HG02763 (cell line): ENCODE results near the gene GNB2.

Experiments used
- ATAC-seq: cut with Tn5 transposase; IDR thresholded peaks from one replicate; pipeline ENCODE4 v1.9.1; 2021; ENCODE audit warnings: mild to moderate bottlenecking, moderate library complexity; ENCODE audit not compliant: unreplicated experiment

The GNB2 gene

GRCh38 chr7:100680576-100681271 lies 7.2 kb downstream of the GNB2 start:
- no peak for ATAC-seq

- ATAC-seq, result no peak
These were observed 8.1 kb downstream of the GNB2 start for GRCh38 chr7:100681491-100682227.

- no peak for ATAC-seq
These were observed 8.7 kb downstream of the GNB2 start for GRCh38 chr7:100682228-100682741.

GRCh38 chr7:100682991-100683658 lies 9.6 kb downstream of the GNB2 start:
- ATAC-seq, result no peak

GRCh38 chr7:100683659-100684533 lies 10.4 kb downstream of the GNB2 start:
- ATAC-seq, result no peak

GRCh38 chr7:100684534-100685042 lies 11.0 kb downstream of the GNB2 start:
- ATAC-seq, result no peak

GRCh38 chr7:100685049-100685605 lies 11.6 kb downstream of the GNB2 start:
- ATAC-seq, result no peak

GRCh38 chr7:100685631-100686145 lies 12.1 kb downstream of the GNB2 start:
- no peak for ATAC-seq

GRCh38 chr7:100686201-100686821 lies 12.8 kb downstream of the GNB2 start:
- no peak for ATAC-seq

- no peak for ATAC-seq
These were observed 13.3 kb downstream of the GNB2 start for GRCh38 chr7:100686822-100687211.

- no peak for ATAC-seq
These were observed 13.7 kb downstream of the GNB2 start for GRCh38 chr7:100687261-100687660.

GRCh38 chr7:100687751-100688300 lies 14.3 kb downstream of the GNB2 start:
- no peak for ATAC-seq

- ATAC-seq, result no peak
These were observed 14.9 kb downstream of the GNB2 start for GRCh38 chr7:100688326-100688860.

- ATAC-seq, result no peak
These were observed 15.9 kb downstream of the GNB2 start for GRCh38 chr7:100689230-100690135.

- ATAC-seq, result no peak
These were observed 18.4 kb downstream of the GNB2 start for GRCh38 chr7:100691676-100692577.

GRCh38 chr7:100692578-100692961 lies 19.0 kb downstream of the GNB2 start:
- no peak for ATAC-seq
